ENCODE results near the gene RFX1. TPM values are rescaled to one million over a fixed set of nuclear protein-coding genes. Genes with fewer than 3 reads are reported as not detected.

RFX1 gene
- total RNA-seq, 4 donors from 2014 or later: 4.5 to 9.2 (median 6.1) TPM

GRCh38 chr19:13979686-13980085, 26.4 kb downstream of the RFX1 start:
- TF ChIP-seq POLR2A (IDR thresholded peaks at IDR 0.05): no peak
- TF ChIP-seq, protein P1, sequence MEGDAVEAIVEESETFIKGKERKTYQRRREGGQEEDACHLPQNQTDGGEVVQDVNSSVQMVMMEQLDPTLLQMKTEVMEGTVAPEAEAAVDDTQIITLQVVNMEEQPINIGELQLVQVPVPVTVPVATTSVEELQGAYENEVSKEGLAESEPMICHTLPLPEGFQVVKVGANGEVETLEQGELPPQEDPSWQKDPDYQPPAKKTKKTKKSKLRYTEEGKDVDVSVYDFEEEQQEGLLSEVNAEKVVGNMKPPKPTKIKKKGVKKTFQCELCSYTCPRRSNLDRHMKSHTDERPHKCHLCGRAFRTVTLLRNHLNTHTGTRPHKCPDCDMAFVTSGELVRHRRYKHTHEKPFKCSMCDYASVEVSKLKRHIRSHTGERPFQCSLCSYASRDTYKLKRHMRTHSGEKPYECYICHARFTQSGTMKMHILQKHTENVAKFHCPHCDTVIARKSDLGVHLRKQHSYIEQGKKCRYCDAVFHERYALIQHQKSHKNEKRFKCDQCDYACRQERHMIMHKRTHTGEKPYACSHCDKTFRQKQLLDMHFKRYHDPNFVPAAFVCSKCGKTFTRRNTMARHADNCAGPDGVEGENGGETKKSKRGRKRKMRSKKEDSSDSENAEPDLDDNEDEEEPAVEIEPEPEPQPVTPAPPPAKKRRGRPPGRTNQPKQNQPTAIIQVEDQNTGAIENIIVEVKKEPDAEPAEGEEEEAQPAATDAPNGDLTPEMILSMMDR (IDR thresholded peaks at IDR 0.05): no peak

GRCh38 chr19:13979244-13979615, 26.9 kb downstream of the RFX1 start:
- intact Hi-C loops (cut with DNase I; ENCODE audit: low total_unique reads): no loop called here
- no peak overlapping the region for H3K4me3 ChIP-seq (ENCODE audit: low read depth, poor library complexity, severe bottlenecking)
- no peak for DNase-seq (ENCODE audit: low spot score in 2 of 2)
- 20 to 26% methylated on average over 5 to 12 of the region's 12 CpGs for WGBS, 2 donors
- no peak for TF ChIP-seq POLR2A (IDR thresholded peaks at IDR 0.05)
- TF ChIP-seq, protein P1 (IDR thresholded peaks at IDR 0.05): no peak

More at GRCh38 chr19:13979686-13980085, 26.4 kb downstream of the RFX1 start:
- 75 to 79% methylated on average over 12 of the region's 12 CpGs for WGBS, 2 donors
- no peak overlapping the region for H3K4me3 ChIP-seq (ENCODE audit: low read depth, poor library complexity, severe bottlenecking)
- no peak for DNase-seq (ENCODE audit: low spot score in 2 of 2)
- intact Hi-C loops (cut with DNase I; ENCODE audit: low total_unique reads): no loop called here

- TF ChIP-seq POLR2A (IDR thresholded peaks at IDR 0.05): no peak
- TF ChIP-seq, protein P1 (IDR thresholded peaks at IDR 0.05): no peak
- intact Hi-C loops (cut with DNase I; ENCODE audit: low total_unique reads): no loop called here
- peak; percentile 79 to 96 for DNase-seq (ENCODE audit: low spot score in 2 of 2)
- 2 to 18% methylated on average over 26 to 42 of the region's 74 CpGs for WGBS, 2 donors
- no peak overlapping the region for H3K4me3 ChIP-seq (ENCODE audit: low read depth, poor library complexity, severe bottlenecking)
Observed at GRCh38 chr19:13978351-13979243, 27.5 kb downstream of the RFX1 start.

DNA sequence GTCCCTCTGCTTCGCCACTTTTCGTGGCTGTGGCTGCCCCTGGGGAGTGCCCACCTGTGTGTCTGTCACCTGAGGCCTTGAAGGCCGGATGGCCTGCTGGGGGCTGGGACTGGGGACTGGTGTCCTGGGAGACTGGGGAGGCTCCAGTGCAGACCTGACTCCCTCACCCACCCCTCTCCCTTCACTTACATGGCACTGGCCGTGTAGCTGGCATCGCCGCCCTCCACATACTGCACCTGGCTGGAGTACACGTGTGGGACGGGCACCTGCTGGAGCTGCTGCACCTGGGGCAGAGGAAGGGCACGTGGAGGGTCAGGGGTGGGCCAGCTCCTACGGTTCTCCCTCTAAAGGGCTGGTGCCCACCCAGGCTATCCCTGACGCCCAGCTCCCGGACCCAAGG, 28.3 kb downstream of the RFX1 start:
- WGBS, 2 donors: 80 to 81% methylated on average over 11 of the region's 12 CpGs
- TF ChIP-seq POLR2A (IDR thresholded peaks at IDR 0.05): no peak
- TF ChIP-seq, protein P1 (IDR thresholded peaks at IDR 0.05): no peak
- no peak for DNase-seq (ENCODE audit: low spot score in 2 of 2)
- intact Hi-C loops (cut with DNase I; ENCODE audit: low total_unique reads): no loop called here
- H3K4me3 ChIP-seq (ENCODE audit: low read depth, poor library complexity, severe bottlenecking): no peak overlapping the region

DNA sequence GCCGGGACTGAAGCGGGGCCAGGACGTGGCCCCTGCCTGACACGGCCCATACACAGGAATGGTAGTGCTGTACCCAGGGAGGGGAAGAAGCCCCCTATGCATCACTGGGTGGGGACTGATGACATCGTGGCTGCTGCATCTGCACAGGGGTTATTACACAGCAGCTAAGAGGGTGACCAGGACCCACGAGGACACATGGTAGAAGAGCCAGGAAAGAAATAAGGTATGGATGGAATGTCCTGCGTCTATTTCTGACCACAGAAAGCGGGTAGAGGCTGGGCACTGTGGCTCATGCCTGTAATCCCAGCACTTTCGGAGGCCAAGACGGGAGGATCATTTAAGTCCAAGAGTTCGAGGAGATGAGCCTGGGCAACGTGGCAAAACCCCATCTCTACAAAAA, 29.7 kb downstream of the RFX1 start:
- H3K4me3 ChIP-seq (ENCODE audit: low read depth, poor library complexity, severe bottlenecking): no peak overlapping the region
- 91% methylated on average over 12 of the region's 12 CpGs for WGBS, 2 donors
- DNase-seq (ENCODE audit: low spot score in 2 of 2): no peak
- intact Hi-C loops (cut with DNase I; ENCODE audit: low total_unique reads): no loop called here
- no peak for TF ChIP-seq POLR2A (IDR thresholded peaks at IDR 0.05)
- TF ChIP-seq, protein P1 (IDR thresholded peaks at IDR 0.05): no peak

Measured in lower leg skin (tissue), 4 donors.